Chondrocyte (in vitro differentiated cells): ENCODE measurements around the gene ADAMTS15. TPM values are rescaled to one million over a fixed set of nuclear protein-coding genes. Genes with fewer than 3 reads are reported as not detected.
A peak's percentile ranks its signal among the peaks of the same experiment; 100 is the strongest.

ENCODE experiments used
- DNase-seq: peaks from one replicate; pipeline ENCODE4 v3.0.0; 2021; ENCODE audit warnings: mixed read lengths, low spot score
- H3K27ac Mint-ChIP-seq: one replicate; pipeline ENCODE4 v1.8.0; 2021; ENCODE audit warnings: mild to moderate bottlenecking, moderate library complexity, mixed read lengths; ENCODE audit not compliant: unreplicated experiment
- H3K27me3 Mint-ChIP-seq: 2 replicates; pipeline ENCODE4 v1.8.0; 2021; ENCODE audit warnings: low read depth, mixed read lengths
- H3K36me3 Mint-ChIP-seq: 2 replicates; pipeline ENCODE4 v1.8.0; 2021; ENCODE audit warnings: low read depth, mixed read lengths
- H3K4me1 Mint-ChIP-seq: 2 replicates; pipeline ENCODE4 v1.8.0; 2021; ENCODE audit warnings: low read depth, mild to moderate bottlenecking, mixed read lengths
- H3K4me3 Mint-ChIP-seq: one replicate; pipeline ENCODE4 v1.8.0; 2021; ENCODE audit warnings: mild to moderate bottlenecking, moderate library complexity, mixed read lengths; ENCODE audit not compliant: unreplicated experiment
- H3K9me3 Mint-ChIP-seq: 2 replicates; pipeline ENCODE4 v1.8.0; 2021; ENCODE audit warnings: low read depth, mixed read lengths
- CTCF ChIP-seq: fragments of 200-600 bp; sonication (generic); IDR thresholded peaks from 2 replicates; pipeline ENCODE4 v1.5.0; 2021; ENCODE audit warnings: antibody characterized with exemption, mild to moderate bottlenecking, moderate library complexity
- total RNA-seq: library from RNA; stranded (reverse); gene quantifications from 3 replicates; pipeline ENCODE4 v1.2.1, GENCODE V29; 2021

The ADAMTS15 gene
- total RNA-seq, 1 donor from 2014 or later: 140 TPM

DNA sequence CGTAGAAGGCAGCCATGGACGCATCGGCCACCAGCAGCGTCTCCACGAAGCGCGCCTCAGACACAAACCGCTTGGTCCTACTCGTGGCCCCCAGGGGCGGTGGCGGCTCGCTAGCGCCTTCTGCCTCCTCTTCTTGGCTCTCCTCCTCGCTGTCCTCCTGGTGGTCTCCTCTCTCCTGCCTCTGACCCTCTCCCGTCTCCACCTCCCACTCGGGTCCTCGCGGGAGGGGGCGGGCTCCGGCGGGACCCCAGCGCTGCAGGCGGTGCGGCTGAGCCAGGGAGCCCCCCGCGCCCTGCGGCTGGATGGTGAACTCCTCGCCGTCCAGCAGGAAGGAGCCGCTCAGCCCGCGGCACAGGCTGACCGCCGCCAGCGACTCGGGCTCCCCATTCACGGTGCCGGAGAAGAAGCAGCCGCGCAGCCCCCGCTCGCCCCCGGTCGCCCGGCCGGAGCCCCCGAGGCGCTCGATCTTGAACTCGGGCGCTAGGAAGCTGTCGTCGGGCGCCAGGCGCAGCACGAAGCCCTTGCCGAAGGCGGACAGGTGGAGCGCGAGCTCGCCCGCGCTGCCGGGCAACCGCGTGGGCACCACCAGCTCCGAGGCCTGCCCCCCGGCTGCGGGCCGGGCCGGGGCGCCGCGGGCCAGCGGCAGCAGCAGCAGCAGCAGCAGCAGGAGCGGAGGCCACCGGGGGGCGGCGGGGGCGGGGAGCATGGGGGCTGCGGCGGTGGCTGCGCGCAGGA, 20.7 kb upstream of the ADAMTS15 start:
- no peak for DNase-seq
- Mint-ChIP-seq H3K27ac (no peak overlapping the region), H3K36me3 (peaks cover 2% of the 10 kb centered on the region), H3K4me3 (peak overlapping the region; percentile 58), H3K27me3 (peaks cover 63% of the 10 kb centered on the region), H3K4me1 (peaks cover 19% of the 10 kb centered on the region), H3K9me3 (no peaks in the 10 kb centered on the region)
- TF ChIP-seq CTCF: peak; percentile 65

GRCh38 chr11:130428316-130429119, 19.9 kb upstream of the ADAMTS15 start, which contains the start of gene ADAMTS8:
ADAMTS8 (minus strand) TSS chr11:130428609; CDS start chr11:130428286, 323 bp downstream.
- Mint-ChIP-seq H3K4me3 (peak within 1 kb of the TSS; percentile 67), H3K4me1 (peaks cover 19% of the 10 kb centered on the region), H3K27ac (peak within 1 kb of the TSS; percentile 2), H3K27me3 (peaks cover 58% of the 10 kb centered on the region), H3K36me3 (peaks cover 2% of the 10 kb centered on the region), H3K9me3 (no peaks in the 10 kb centered on the region)
- no peak for DNase-seq
- TF ChIP-seq CTCF: no peak

DNA sequence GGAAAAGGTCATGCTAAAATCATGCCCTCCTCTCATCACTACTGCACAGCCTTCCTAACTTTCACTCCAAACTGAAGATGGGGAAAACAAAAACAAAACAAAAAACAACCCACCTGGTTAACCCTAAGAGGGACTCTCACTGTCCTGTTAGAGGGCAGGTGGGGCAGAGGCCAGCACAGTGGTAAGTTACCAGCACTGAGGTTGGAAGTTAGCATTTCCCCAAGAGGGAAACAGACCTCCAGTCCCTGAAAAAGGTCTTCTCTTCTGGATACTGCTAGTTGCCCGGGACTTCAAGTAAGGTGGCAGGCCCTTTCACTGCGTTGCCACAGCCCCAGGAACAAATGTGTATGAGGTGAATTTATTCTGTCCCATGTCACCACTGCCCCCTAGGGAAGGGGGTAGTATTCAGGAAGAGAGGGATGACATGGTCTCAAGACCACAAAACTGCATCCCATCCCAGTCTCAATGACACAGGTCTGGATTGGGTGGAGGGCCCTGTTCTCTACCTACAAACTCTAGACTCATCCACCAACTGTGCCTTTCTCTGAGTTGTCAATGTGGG, 19.2 kb upstream of the ADAMTS15 start:
- H3K4me3 Mint-ChIP-seq: peak overlapping the region; percentile 67
- DNase-seq: no peak
- H3K4me1 Mint-ChIP-seq: peaks cover 19% of the 10 kb centered on the region

DNA sequence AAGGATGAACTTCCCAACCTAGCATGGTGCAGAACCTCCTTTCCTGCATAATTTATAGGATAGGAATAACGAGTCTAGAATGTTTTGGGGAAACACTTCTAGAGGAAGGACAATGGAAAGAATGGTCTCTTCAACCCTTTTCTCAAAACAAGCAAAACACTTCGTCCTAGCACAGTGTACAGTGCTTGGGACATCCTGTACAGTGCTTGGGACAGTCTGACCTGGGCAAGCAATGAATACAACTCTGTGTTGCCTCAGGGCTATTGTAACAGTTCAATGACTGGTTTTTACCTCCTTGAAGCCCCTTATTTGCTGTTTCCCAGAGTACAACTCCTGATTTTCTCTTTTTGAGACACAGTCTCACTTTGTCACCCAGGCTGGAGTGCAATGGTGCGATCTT, 18.5 kb upstream of the ADAMTS15 start:
- Mint-ChIP-seq H3K9me3 (no peaks in the 10 kb centered on the region), H3K27me3 (peaks cover 48% of the 10 kb centered on the region), H3K4me3 (no peak overlapping the region), H3K4me1 (peaks cover 19% of the 10 kb centered on the region), H3K27ac (no peak overlapping the region), H3K36me3 (peaks cover 2% of the 10 kb centered on the region)
- DNase-seq: no peak
- no peak for TF ChIP-seq CTCF

More for the DNA sequence above, 19.2 kb upstream of the ADAMTS15 start:
- Mint-ChIP-seq H3K27ac (no peak overlapping the region), H3K36me3 (peaks cover 2% of the 10 kb centered on the region), H3K9me3 (no peaks in the 10 kb centered on the region), H3K27me3 (peaks cover 55% of the 10 kb centered on the region)
- TF ChIP-seq CTCF: no peak

DNA sequence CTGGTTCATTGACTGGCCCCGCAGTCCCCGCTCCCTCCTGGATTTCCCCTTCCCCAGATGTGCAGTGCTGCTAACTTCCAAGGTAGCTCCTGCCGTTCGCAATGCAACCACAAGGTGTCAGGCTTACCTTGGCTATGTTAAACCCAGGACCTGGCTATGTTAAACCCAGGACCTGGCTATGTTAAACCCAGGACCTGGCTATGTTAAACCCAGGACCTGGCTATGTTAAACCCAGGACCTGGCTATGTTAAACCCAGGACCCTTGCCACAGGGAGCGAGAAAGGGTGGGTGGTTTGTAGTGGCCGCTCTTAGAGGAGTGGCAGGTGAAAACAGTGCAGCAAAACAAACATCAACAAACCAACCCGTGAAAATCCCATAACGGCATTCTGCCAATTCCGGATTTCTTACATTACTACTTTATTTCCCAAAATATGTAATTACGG, 17.1 kb upstream of the ADAMTS15 start:
- H3K36me3 Mint-ChIP-seq: peaks cover 2% of the 10 kb centered on the region
- H3K27me3 Mint-ChIP-seq: peaks cover 36% of the 10 kb centered on the region
- no peak for DNase-seq
- peak; percentile 81 for TF ChIP-seq CTCF
- H3K27ac Mint-ChIP-seq: no peak overlapping the region
- H3K9me3 Mint-ChIP-seq: no peaks in the 10 kb centered on the region
- H3K4me3 Mint-ChIP-seq: no peak overlapping the region
- H3K4me1 Mint-ChIP-seq: peaks cover 21% of the 10 kb centered on the region
